IPS-20b (cell line): ENCODE results near the gene RAB11FIP4.
A peak's percentile ranks its signal among the peaks of the same experiment; 100 is the strongest.
"Not testable (repeated sequence)": the region's sequence is repeated elsewhere in the genome, so short reads cannot be mapped to it uniquely, and the experiment has no call there.

ENCODE experiments used
- H3K27ac ChIP-seq: one replicate; pipeline ENCODE4 v1.5.1; 2013; ENCODE audit warnings: low read length
- H3K27me3 ChIP-seq: 2 replicates; pipeline ENCODE4 v1.6.1; 2013; ENCODE audit warnings: mild to moderate bottlenecking, low read length, inconsistent platforms; ENCODE audit not compliant: insufficient read depth
- H3K36me3 ChIP-seq: 2 replicates; pipeline ENCODE4 v1.6.1; 2013; ENCODE audit warnings: low read depth, mild to moderate bottlenecking, inconsistent platforms, low read length, moderate library complexity; ENCODE audit not compliant: insufficient read depth
- H3K4me1 ChIP-seq: 2 replicates; pipeline ENCODE4 v1.6.1; 2013; ENCODE audit warnings: mild to moderate bottlenecking, control low read depth, inconsistent platforms, low read length, moderate library complexity; ENCODE audit not compliant: insufficient read depth
- H3K4me3 ChIP-seq: 2 replicates; pipeline ENCODE4 v1.5.1; 2013; ENCODE audit warnings: mild to moderate bottlenecking, low read length, inconsistent platforms
- H3K9ac ChIP-seq: 2 replicates; pipeline ENCODE4 v1.6.1; 2013; ENCODE audit warnings: low read depth, mild to moderate bottlenecking, inconsistent platforms, low read length, moderate library complexity
- H3K9me3 ChIP-seq: 2 replicates; pipeline ENCODE4 v1.6.1; 2013; ENCODE audit warnings: mild to moderate bottlenecking, low read depth, low read length, inconsistent platforms; ENCODE audit not compliant: insufficient read depth

The RAB11FIP4 gene, protein sequence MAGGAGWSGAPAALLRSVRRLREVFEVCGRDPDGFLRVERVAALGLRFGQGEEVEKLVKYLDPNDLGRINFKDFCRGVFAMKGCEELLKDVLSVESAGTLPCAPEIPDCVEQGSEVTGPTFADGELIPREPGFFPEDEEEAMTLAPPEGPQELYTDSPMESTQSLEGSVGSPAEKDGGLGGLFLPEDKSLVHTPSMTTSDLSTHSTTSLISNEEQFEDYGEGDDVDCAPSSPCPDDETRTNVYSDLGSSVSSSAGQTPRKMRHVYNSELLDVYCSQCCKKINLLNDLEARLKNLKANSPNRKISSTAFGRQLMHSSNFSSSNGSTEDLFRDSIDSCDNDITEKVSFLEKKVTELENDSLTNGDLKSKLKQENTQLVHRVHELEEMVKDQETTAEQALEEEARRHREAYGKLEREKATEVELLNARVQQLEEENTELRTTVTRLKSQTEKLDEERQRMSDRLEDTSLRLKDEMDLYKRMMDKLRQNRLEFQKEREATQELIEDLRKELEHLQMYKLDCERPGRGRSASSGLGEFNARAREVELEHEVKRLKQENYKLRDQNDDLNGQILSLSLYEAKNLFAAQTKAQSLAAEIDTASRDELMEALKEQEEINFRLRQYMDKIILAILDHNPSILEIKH

GRCh38 chr17:31391496-31391949, at the start of gene RAB11FIP4:
Gene RAB11FIP4 (plus strand): TSS chr17:31391675. CDS start chr17:31391853, 178 bp downstream.
- Histone ChIP-seq H3K9me3 (no peaks in the 10 kb centered on the region), H3K9ac (no peak within 1 kb of the TSS), H3K27me3 (peaks cover 52% of the 10 kb centered on the region), H3K4me1 (no peaks in the 10 kb centered on the region), H3K27ac (no peak within 1 kb of the TSS), H3K36me3 (no peaks in the 10 kb centered on the region), H3K4me3 (peak within 1 kb of the TSS; percentile 61)

DNA sequence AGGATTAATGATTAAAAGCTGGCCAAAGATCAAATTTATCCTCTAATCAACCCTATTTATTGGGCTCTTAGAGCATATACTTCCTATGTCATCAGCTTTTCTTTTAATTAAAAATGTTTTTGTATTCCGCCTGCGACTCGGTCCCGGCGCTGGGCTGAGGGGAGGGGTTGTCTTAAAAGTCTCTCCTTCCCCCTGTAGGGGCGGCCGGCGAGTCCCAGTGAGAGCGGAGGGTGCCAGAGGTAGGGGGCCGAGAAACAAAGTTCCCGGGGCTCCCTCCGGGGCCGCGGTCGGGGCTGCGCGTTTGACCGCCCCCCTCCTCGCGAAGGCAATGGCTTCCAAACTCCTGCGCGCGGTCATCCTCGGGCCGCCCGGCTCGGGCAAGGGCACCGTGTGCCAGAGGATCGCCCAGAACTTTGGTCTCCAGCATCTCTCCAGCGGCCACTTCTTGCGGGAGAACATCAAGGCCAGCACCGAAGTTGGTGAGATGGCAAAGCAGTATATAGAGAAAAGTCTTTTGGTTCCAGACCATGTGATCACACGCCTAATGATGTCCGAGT, 46.2 kb upstream of the RAB11FIP4 start:
- not testable (repeated sequence) for H3K27ac ChIP-seq, H3K4me3 ChIP-seq, H3K9ac ChIP-seq, H3K27me3 ChIP-seq, H3K9me3 ChIP-seq, H3K4me1 ChIP-seq
- peaks cover 16% of the 10 kb centered on the region for H3K36me3 ChIP-seq

GRCh38 chr17:31349454-31349853, 42.0 kb upstream of the RAB11FIP4 start:
- Histone ChIP-seq H3K36me3 (peaks cover 41% of the 10 kb centered on the region), H3K9me3 (no peaks in the 10 kb centered on the region), H3K4me3 (no peak overlapping the region), H3K27ac (no peak overlapping the region), H3K27me3 (no peaks in the 10 kb centered on the region), H3K9ac (no peak overlapping the region), H3K4me1 (no peaks in the 10 kb centered on the region)

DNA sequence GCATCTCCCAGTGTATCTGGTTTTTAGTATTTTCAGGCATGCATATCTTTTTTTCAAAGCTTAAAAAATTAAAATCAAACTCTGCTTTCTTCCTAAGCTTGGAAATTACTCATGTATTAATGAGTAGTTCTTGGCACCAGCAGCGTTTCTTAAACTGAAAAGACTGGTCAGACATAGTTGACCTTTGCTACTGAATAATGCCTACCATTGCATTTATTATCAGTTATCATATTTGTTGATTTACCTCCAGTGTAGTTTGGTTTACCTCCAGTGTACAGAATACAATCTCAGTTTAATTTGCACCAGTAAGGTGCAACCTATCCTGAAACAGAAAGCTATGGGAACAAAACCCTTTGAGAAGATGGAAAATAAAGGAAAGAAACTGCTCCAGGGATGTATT, 35.5 kb upstream of the RAB11FIP4 start:
- H3K27ac ChIP-seq, result no peak overlapping the region

DNA sequence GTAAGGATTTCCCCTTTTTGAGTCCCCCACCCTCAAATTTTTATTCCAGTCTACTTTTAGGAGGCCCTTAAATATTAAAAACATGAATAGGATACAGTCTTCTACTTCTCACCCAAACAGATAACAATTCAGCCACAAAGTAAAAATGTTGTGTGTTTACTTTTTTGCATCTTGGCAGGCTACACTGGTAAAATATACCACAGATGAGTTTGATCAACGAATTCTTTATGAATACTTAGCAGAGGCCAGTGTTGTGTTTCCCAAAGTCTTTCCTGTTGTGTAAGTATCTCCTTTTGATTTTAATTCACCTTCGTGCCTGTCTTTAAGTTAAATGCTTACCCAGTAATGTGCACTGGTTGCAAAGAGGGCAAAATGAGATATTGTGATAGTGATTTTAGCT, 34.4 kb upstream of the RAB11FIP4 start:
- no peak overlapping the region for H3K9ac ChIP-seq
- no peaks in the 10 kb centered on the region for H3K9me3 ChIP-seq
- H3K4me3 ChIP-seq, result no peak overlapping the region
- no peaks in the 10 kb centered on the region for H3K4me1 ChIP-seq
- peaks cover 62% of the 10 kb centered on the region for H3K36me3 ChIP-seq
- no peaks in the 10 kb centered on the region for H3K27me3 ChIP-seq
- no peak overlapping the region for H3K27ac ChIP-seq

More for the DNA sequence above, 35.5 kb upstream of the RAB11FIP4 start:
- peaks cover 58% of the 10 kb centered on the region for H3K36me3 ChIP-seq
- H3K4me3 ChIP-seq, result no peak overlapping the region
- no peaks in the 10 kb centered on the region for H3K27me3 ChIP-seq
- H3K4me1 ChIP-seq, result no peaks in the 10 kb centered on the region
- H3K9ac ChIP-seq, result no peak overlapping the region
- H3K9me3 ChIP-seq, result no peaks in the 10 kb centered on the region

DNA sequence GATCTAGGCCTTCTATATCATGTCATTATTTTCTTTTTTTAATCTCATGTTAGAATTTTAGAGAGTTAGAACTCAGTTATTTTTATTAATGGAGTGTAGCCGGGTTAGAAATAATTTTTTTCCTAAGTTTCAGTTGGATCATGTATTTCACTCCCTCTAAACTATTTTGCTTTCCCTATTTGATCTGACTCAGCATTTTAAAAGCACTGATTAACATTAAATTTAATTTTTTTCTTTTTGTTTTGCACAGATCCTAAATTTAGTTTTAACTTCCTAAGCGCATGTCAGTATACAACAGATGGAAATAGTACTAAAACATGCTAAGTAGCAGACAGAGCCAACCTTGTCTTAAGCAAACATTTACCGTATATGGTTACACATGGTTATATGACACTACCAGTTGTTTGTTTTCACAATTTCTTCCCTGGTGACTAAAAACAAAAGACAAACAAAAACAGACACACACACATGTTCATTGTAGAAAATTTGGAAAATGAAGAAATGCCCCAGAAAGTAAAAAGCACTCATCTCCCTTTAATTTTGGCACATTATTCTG, 33.6 kb upstream of the RAB11FIP4 start:
- no peaks in the 10 kb centered on the region for H3K9me3 ChIP-seq
- no peaks in the 10 kb centered on the region for H3K4me1 ChIP-seq
- no peak overlapping the region for H3K27ac ChIP-seq
- no peaks in the 10 kb centered on the region for H3K27me3 ChIP-seq
- no peak overlapping the region for H3K4me3 ChIP-seq
- H3K9ac ChIP-seq, result no peak overlapping the region
- peaks cover 62% of the 10 kb centered on the region for H3K36me3 ChIP-seq

DNA sequence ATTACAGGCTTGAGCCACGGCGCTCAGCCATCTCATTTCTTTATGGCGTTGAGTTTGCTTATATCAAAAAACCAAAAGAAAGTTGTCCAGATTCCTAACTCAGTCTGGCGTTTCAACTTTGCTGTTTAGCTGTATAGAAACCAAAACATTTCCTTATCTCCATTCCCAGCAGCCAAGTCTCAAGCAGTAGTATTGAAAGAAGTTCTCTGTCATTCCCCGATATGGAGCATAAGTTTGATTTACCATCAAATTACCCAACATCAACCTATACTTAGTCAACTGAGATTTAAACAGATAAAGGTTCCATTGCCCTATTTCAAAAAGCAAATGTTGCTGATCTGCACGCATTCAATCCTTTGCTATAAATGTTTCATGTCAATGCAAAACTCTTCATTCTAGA, 27.5 kb upstream of the RAB11FIP4 start:
- no peaks in the 10 kb centered on the region for H3K9me3 ChIP-seq
- H3K9ac ChIP-seq, result no peak overlapping the region
- no peak overlapping the region for H3K27ac ChIP-seq
- H3K4me1 ChIP-seq, result no peaks in the 10 kb centered on the region; the same call in 1 of the 2 replicates
- H3K27me3 ChIP-seq, result no peaks in the 10 kb centered on the region
- peaks cover 39% of the 10 kb centered on the region for H3K36me3 ChIP-seq
- no peak overlapping the region for H3K4me3 ChIP-seq

DNA sequence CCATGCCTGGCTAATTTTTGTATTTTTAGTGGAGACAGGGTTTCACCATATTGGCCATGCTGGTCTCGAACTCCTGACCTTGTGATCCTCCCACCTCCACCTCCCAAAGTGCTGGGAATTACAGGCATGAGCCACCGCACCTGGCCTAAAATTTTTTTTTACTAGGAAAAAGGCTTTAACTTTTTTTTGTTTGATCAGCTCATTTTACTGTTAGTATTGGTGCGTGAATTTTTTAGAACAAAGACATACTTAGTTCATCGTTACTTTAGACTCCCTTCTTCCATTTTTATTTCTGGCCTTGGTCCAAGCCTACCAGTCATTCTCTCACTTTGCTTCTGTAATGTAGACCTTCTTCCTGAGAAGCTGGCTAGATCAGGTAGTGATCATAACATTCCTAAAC, 25.4 kb upstream of the RAB11FIP4 start:
- Histone ChIP-seq H3K4me1 (no peaks in the 10 kb centered on the region; the same call in 1 of the 2 replicates), H3K9me3 (no peaks in the 10 kb centered on the region), H3K9ac (no peak overlapping the region), H3K36me3 (peaks cover 28% of the 10 kb centered on the region), H3K27ac (no peak overlapping the region), H3K27me3 (no peaks in the 10 kb centered on the region), H3K4me3 (no peak overlapping the region)

DNA sequence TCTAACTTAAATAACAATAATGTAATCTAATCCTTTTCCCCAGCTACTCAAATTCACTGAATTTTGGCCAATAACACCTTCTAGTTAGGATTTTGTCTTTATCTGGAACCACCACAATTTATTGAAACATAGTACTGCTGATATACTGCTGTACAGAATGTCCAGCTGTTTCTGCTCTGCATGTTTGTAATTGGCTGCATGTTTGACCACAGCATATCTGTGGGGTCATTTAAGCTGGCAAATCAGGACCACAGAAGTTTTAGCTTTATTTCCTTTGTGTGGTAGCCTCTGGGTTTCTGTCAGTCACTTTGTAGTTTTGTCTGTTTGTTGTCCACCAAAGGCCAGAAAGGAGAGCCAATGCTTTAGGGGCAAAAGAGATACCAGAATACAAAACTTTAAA, 22.2 kb upstream of the RAB11FIP4 start:
- Histone ChIP-seq H3K9me3 (no peaks in the 10 kb centered on the region), H3K27ac (no peak overlapping the region), H3K36me3 (peaks cover 13% of the 10 kb centered on the region; the same call in 1 of the 2 replicates)

GRCh38 chr17:31371511-31372097, 19.9 kb upstream of the RAB11FIP4 start:
- no peak overlapping the region for H3K27ac ChIP-seq
- peaks cover 6% of the 10 kb centered on the region; the same call in 1 of the 2 replicates for H3K4me1 ChIP-seq
- H3K9ac ChIP-seq, result no peak overlapping the region
- no peak overlapping the region for H3K4me3 ChIP-seq
- H3K36me3 ChIP-seq, result peaks cover 13% of the 10 kb centered on the region; the same call in 1 of the 2 replicates
- H3K9me3 ChIP-seq, result no peaks in the 10 kb centered on the region
- no peaks in the 10 kb centered on the region for H3K27me3 ChIP-seq

More for the DNA sequence above, 22.2 kb upstream of the RAB11FIP4 start:
- no peak overlapping the region for H3K9ac ChIP-seq
- no peaks in the 10 kb centered on the region for H3K4me1 ChIP-seq
- H3K4me3 ChIP-seq, result no peak overlapping the region
- H3K27me3 ChIP-seq, result no peaks in the 10 kb centered on the region
